ENCODE results near the gene GGA2.

- TF ChIP-seq CTCF (conservative IDR thresholded peaks at IDR 0.05; ENCODE audit: low read length) (no peak), EZH2phosphoT487 (IDR thresholded peaks at IDR 0.05; ENCODE audit: borderline replicate concordance) (no peak)
These were observed 8.2 kb upstream of the GGA2 start for GRCh38 chr16:23518435-23518891.

Measured in Loucy (cell line).